ENCODE results near the gene CXXC5.

Gene CXXC5

DNA sequence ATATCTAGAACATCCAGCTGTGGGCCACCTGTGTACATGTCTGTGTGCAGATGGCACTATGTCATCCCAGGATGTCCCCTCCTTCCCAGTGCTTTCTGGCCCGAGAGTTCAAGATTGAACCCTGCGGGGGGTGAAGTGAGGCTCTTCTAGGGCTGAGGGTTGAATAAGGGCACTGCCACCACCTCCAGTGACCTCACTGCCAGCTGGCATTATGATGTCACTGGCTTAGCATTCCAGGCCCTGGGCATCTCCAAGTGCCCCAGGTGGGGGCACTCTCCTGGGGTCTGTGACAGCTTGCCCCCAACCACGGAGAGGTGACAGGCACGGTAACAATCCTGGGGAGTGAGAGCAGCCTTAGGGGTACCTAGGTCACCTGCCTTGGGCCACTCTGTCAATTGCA, 27.1 kb downstream of the CXXC5 start:
- H3K4me1 ChIP-seq (ENCODE audit: control insufficient read depth, insufficient read depth, low read length) = peaks cover 36% of the 10 kb centered on the region
- H3K9me3 ChIP-seq (ENCODE audit: control insufficient read depth, low read length) = no peaks in the 10 kb centered on the region
- H3K9ac ChIP-seq (ENCODE audit: low read length) = no peak overlapping the region
- H3K4me3 ChIP-seq (ENCODE audit: low read length) = no peak overlapping the region
- H3K36me3 ChIP-seq (ENCODE audit: control insufficient read depth, insufficient read depth, low read length) = no peaks in the 10 kb centered on the region
- H3K27me3 ChIP-seq (ENCODE audit: control insufficient read depth, insufficient read depth, low read length) = no peaks in the 10 kb centered on the region

DNA sequence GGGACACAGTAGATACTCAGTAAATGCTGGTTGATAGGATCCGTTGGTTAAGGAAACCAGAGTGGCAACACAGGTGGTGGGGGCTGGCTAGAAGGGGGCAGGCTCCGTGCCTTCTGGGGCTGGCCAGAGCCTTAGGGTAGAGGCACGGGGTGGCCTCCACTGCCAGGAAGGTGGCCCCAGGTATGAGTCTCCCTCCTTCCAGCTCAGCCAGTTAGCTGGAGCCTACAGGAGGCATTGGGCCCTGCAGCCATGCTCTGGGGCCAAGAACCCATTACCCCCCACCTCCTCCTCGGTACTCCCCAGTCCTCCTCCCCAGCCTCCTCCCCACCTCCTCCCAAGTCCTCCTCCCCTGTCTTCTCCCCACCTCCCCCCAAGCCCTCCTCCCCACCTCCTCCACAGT, 27.7 kb downstream of the CXXC5 start:
- no peak overlapping the region for H3K4me3 ChIP-seq (ENCODE audit: low read length)
- no peaks in the 10 kb centered on the region for H3K36me3 ChIP-seq (ENCODE audit: control insufficient read depth, insufficient read depth, low read length)
- no peaks in the 10 kb centered on the region for H3K27me3 ChIP-seq (ENCODE audit: control insufficient read depth, insufficient read depth, low read length)
- H3K4me1 ChIP-seq (ENCODE audit: control insufficient read depth, insufficient read depth, low read length) = peaks cover 31% of the 10 kb centered on the region
- no peak overlapping the region for H3K9ac ChIP-seq (ENCODE audit: low read length)
- no peaks in the 10 kb centered on the region for H3K9me3 ChIP-seq (ENCODE audit: control insufficient read depth, low read length)

DNA sequence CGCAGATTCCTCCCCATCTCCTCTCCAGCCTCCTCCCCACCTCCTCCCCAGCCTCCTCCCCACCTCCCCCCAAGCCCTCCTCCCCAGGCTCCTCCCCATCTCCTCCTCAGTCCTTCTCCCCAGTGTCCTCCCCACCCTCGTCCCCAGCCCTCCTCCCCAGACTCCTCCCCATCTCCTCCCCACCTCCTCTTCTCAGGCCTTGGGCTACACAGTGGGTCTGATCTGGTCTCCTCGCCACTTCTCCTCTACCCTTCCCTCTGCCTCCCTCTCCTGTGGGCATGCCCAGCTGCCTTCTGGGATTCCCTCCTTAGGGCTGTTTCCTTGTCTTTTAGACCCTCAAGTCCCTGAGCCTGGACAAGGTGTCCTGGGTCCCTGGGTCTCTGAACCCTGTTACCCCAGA, 28.3 kb downstream of the CXXC5 start:
- Histone ChIP-seq H3K4me3 (ENCODE audit: low read length) (no peak overlapping the region), H3K27me3 (ENCODE audit: control insufficient read depth, insufficient read depth, low read length) (no peaks in the 10 kb centered on the region), H3K36me3 (ENCODE audit: control insufficient read depth, insufficient read depth, low read length) (no peaks in the 10 kb centered on the region), H3K9ac (ENCODE audit: low read length) (no peak overlapping the region), H3K9me3 (ENCODE audit: control insufficient read depth, low read length) (no peaks in the 10 kb centered on the region), H3K4me1 (ENCODE audit: control insufficient read depth, insufficient read depth, low read length) (peaks cover 25% of the 10 kb centered on the region)

DNA sequence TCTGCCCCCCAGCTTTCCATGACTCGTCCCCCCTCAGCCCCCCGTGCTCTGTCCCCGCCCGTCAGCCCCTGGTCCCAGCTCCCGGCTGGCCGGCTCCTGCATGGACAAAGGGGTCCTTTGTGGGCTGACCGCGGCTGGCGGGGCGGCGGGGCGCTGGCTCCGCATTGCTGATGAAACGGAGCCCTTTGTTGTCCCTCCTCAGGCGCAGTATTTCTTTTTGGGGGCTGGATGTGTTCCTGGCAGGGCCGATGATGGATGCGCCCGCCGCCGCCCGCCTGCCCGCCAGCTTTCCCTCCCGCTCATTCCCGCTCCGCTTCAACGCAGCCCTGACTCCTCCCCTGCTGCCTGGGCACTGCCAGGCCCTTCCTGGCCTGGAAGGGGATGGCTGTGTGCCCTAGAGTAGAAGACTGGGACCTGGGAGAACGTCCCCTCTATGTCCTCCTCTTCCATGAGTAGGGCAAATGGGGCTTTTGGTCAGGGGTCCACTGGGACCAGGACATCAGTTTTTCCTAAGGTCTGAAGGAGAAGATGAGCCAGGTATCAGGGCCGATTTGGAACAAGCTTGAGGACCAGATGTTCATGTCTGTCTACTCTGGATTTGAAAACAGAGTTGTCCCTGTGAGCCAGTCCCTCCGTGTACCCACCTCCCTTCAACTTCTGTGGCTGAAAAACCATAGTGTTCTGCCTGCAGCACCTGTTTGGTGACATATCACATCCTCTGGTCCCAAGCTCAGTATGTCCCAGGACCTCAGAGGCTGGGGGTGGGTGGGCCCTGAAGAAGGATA, 29.0 kb downstream of the CXXC5 start:
- Histone ChIP-seq H3K27me3 (ENCODE audit: control insufficient read depth, insufficient read depth, low read length) (no peaks in the 10 kb centered on the region), H3K4me3 (ENCODE audit: low read length) (no peak overlapping the region), H3K9me3 (ENCODE audit: control insufficient read depth, low read length) (no peaks in the 10 kb centered on the region), H3K9ac (ENCODE audit: low read length) (no peak overlapping the region), H3K4me1 (ENCODE audit: control insufficient read depth, insufficient read depth, low read length) (peaks cover 21% of the 10 kb centered on the region), H3K36me3 (ENCODE audit: control insufficient read depth, insufficient read depth, low read length) (no peaks in the 10 kb centered on the region)

- no peaks in the 10 kb centered on the region for H3K27me3 ChIP-seq (ENCODE audit: control insufficient read depth, insufficient read depth, low read length)
- no peaks in the 10 kb centered on the region for H3K36me3 ChIP-seq (ENCODE audit: control insufficient read depth, insufficient read depth, low read length)
- H3K4me3 ChIP-seq (ENCODE audit: low read length) = no peak overlapping the region
- peaks cover 21% of the 10 kb centered on the region for H3K4me1 ChIP-seq (ENCODE audit: control insufficient read depth, insufficient read depth, low read length)
- no peak overlapping the region for H3K9ac ChIP-seq (ENCODE audit: low read length)
- no peaks in the 10 kb centered on the region for H3K9me3 ChIP-seq (ENCODE audit: control insufficient read depth, low read length)
Measured at GRCh38 chr5:139677736-139678613, 29.8 kb downstream of the CXXC5 start.

GRCh38 chr5:139678751-139679750, 30.9 kb downstream of the CXXC5 start:
- Histone ChIP-seq H3K9ac (ENCODE audit: low read length) (no peak overlapping the region), H3K4me1 (ENCODE audit: control insufficient read depth, insufficient read depth, low read length) (peaks cover 19% of the 10 kb centered on the region), H3K36me3 (ENCODE audit: control insufficient read depth, insufficient read depth, low read length) (peaks cover 1% of the 10 kb centered on the region), H3K4me3 (ENCODE audit: low read length) (no peak overlapping the region), H3K9me3 (ENCODE audit: control insufficient read depth, low read length) (no peaks in the 10 kb centered on the region), H3K27me3 (ENCODE audit: control insufficient read depth, insufficient read depth, low read length) (no peaks in the 10 kb centered on the region)

DNA sequence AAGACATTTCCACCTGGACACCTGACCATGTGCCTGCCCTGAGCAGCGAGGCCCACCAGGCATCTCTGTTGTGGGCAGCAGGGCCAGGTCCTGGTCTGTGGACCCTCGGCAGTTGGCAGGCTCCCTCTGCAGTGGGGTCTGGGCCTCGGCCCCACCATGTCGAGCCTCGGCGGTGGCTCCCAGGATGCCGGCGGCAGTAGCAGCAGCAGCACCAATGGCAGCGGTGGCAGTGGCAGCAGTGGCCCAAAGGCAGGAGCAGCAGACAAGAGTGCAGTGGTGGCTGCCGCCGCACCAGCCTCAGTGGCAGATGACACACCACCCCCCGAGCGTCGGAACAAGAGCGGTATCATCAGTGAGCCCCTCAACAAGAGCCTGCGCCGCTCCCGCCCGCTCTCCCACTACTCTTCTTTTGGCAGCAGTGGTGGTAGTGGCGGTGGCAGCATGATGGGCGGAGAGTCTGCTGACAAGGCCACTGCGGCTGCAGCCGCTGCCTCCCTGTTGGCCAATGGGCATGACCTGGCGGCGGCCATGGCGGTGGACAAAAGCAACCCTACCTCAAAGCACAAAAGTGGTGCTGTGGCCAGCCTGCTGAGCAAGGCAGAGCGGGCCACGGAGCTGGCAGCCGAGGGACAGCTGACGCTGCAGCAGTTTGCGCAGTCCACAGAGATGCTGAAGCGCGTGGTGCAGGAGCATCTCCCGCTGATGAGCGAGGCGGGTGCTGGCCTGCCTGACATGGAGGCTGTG, 32.4 kb downstream of the CXXC5 start:
- Histone ChIP-seq H3K27me3 (ENCODE audit: control insufficient read depth, insufficient read depth, low read length) (no peaks in the 10 kb centered on the region), H3K9ac (ENCODE audit: low read length) (no peak overlapping the region), H3K36me3 (ENCODE audit: control insufficient read depth, insufficient read depth, low read length) (peaks cover 6% of the 10 kb centered on the region), H3K9me3 (ENCODE audit: control insufficient read depth, low read length) (no peaks in the 10 kb centered on the region), H3K4me3 (ENCODE audit: low read length) (no peak overlapping the region), H3K4me1 (ENCODE audit: control insufficient read depth, insufficient read depth, low read length) (peaks cover 17% of the 10 kb centered on the region)

DNA sequence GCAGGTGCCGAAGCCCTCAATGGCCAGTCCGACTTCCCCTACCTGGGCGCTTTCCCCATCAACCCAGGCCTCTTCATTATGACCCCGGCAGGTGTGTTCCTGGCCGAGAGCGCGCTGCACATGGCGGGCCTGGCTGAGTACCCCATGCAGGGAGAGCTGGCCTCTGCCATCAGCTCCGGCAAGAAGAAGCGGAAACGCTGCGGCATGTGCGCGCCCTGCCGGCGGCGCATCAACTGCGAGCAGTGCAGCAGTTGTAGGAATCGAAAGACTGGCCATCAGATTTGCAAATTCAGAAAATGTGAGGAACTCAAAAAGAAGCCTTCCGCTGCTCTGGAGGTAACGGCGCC, 32.9 kb downstream of the CXXC5 start:
- H3K4me3 ChIP-seq (ENCODE audit: low read length) = no peak overlapping the region
- no peaks in the 10 kb centered on the region for H3K9me3 ChIP-seq (ENCODE audit: control insufficient read depth, low read length)
- no peaks in the 10 kb centered on the region for H3K27me3 ChIP-seq (ENCODE audit: control insufficient read depth, insufficient read depth, low read length)
- no peak overlapping the region for H3K9ac ChIP-seq (ENCODE audit: low read length)
- peaks cover 6% of the 10 kb centered on the region for H3K36me3 ChIP-seq (ENCODE audit: control insufficient read depth, insufficient read depth, low read length)
- H3K4me1 ChIP-seq (ENCODE audit: control insufficient read depth, insufficient read depth, low read length) = peaks cover 17% of the 10 kb centered on the region

DNA sequence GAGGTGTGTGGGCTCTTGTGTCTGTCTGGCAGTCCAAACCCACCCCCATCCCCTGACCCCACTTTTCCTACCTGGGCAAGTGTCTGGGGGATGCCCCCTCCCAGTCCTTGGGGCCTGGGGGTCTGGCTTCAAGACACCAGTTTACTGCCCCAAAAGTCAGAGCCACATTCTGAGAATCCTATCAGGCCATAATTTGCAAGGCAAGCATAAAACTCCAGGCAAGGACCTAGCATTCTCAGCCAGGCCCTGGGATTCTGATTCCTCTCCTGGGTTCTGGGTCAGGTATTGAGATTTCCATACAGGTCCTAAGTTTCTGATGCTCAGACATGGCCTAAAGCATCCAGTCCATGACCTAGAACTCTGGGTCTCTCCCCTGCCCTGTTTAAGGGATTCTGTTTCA, 33.3 kb downstream of the CXXC5 start:
- Histone ChIP-seq H3K4me1 (ENCODE audit: control insufficient read depth, insufficient read depth, low read length) (peaks cover 16% of the 10 kb centered on the region), H3K9ac (ENCODE audit: low read length) (no peak overlapping the region), H3K9me3 (ENCODE audit: control insufficient read depth, low read length) (no peaks in the 10 kb centered on the region), H3K27me3 (ENCODE audit: control insufficient read depth, insufficient read depth, low read length) (no peaks in the 10 kb centered on the region), H3K4me3 (ENCODE audit: low read length) (no peak overlapping the region), H3K36me3 (ENCODE audit: control insufficient read depth, insufficient read depth, low read length) (peaks cover 6% of the 10 kb centered on the region)

GRCh38 chr5:139682016-139682975, 34.1 kb downstream of the CXXC5 start:
- no peak overlapping the region for H3K4me3 ChIP-seq (ENCODE audit: low read length)
- H3K27me3 ChIP-seq (ENCODE audit: control insufficient read depth, insufficient read depth, low read length) = no peaks in the 10 kb centered on the region
- peaks cover 6% of the 10 kb centered on the region for H3K36me3 ChIP-seq (ENCODE audit: control insufficient read depth, insufficient read depth, low read length)
- H3K9me3 ChIP-seq (ENCODE audit: control insufficient read depth, low read length) = no peaks in the 10 kb centered on the region
- no peak overlapping the region for H3K9ac ChIP-seq (ENCODE audit: low read length)
- peaks cover 10% of the 10 kb centered on the region for H3K4me1 ChIP-seq (ENCODE audit: control insufficient read depth, insufficient read depth, low read length)
